GM13977 (cell line): ENCODE data around the gene WDR7.

Experiments used
- DNase-seq: peaks from one replicate; pipeline ENCODE4 v3.0.0; 2012; ENCODE audit warnings: low spot score
- in situ Hi-C: fragments of 300-500 bp; cut with MboI; formaldehyde crosslinking; loops from one replicate; pipeline ENCODE4 v1.12.0; 2022; ENCODE audit warnings: low sequenced_read_pairs, low pct_unique_long_range_greater_than_20kb, mixed read lengths, inconsistent platforms; ENCODE audit not compliant: unreplicated experiment
- TF ChIP-seq, protein P1 (sequence below): IDR thresholded peaks from 2 replicates; pipeline ENCODE4 v1.5.1; 2012; ENCODE audit warnings: mild to moderate bottlenecking, control low read depth; ENCODE audit not compliant: insufficient read depth; ENCODE audit errors: extremely low read depth, missing control alignments

Gene WDR7

GRCh38 chr18:56841836-56842235 is 190.7 kb downstream of the WDR7 start:
- DNase-seq: no peak
- TF ChIP-seq, protein P1, sequence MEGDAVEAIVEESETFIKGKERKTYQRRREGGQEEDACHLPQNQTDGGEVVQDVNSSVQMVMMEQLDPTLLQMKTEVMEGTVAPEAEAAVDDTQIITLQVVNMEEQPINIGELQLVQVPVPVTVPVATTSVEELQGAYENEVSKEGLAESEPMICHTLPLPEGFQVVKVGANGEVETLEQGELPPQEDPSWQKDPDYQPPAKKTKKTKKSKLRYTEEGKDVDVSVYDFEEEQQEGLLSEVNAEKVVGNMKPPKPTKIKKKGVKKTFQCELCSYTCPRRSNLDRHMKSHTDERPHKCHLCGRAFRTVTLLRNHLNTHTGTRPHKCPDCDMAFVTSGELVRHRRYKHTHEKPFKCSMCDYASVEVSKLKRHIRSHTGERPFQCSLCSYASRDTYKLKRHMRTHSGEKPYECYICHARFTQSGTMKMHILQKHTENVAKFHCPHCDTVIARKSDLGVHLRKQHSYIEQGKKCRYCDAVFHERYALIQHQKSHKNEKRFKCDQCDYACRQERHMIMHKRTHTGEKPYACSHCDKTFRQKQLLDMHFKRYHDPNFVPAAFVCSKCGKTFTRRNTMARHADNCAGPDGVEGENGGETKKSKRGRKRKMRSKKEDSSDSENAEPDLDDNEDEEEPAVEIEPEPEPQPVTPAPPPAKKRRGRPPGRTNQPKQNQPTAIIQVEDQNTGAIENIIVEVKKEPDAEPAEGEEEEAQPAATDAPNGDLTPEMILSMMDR: no peak
- in situ Hi-C loops: no loop called here

- in situ Hi-C loops: no loop called here
- no peak for DNase-seq
- TF ChIP-seq, protein P1: no peak
Measured at GRCh38 chr18:56843241-56843640, 192.1 kb downstream of the WDR7 start.

GRCh38 chr18:56844556-56844955 is 193.4 kb downstream of the WDR7 start:
- TF ChIP-seq, protein P1: no peak
- in situ Hi-C loops: no loop called here
- DNase-seq: no peak

DNA sequence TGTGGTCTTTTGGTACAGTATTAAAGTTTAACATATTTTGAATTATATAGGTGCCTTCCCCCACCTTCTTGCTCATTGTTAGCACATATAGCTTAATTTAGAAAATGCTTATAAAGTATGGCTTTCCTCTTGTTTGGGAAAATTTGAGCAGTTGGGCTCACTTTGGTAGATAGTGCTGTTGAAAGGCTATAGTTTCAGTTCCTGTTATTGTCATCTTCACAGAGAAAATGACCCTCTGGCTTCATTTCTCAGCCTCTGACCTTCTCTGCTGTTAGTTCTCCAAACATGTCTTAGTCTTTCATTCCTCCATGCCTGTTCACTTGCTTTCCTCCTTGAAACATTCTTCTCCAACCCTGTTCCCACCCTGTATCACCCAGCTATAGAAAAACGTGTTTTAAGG is 200.6 kb downstream of the WDR7 start:
- in situ Hi-C loops: loop anchor here (25.0 kb wide), 1 partner anchor 586 kb away; the partner anchor contains the start of gene ONECUT2
- TF ChIP-seq, protein P1: no peak
- peak; percentile 12 for DNase-seq

- DNase-seq: no peak
- TF ChIP-seq, protein P1: no peak
- in situ Hi-C loops: loop anchor here (25.0 kb wide), 1 partner anchor 583 kb away; the partner anchor contains the start of gene ONECUT2
Measured at GRCh38 chr18:56853961-56854360, 202.8 kb downstream of the WDR7 start.

DNA sequence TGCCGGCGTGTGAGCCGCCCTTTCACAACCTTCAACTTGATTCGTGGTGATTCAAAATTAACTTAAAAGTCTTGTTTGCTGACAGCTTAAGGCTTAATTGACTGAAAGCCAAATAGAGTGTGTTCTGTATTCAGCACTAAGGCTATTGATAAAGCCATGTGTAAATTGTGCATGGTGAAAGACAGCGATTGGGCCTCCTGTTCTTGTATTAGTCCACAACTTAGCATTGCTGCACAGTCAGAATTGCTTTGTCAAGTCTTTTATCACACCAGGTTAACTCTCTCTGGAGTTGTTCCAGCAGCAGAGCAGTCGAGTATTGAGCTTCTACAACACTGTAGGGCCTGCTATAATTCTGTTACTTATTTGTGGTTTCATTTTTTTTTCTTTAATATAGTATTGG is 210.1 kb downstream of the WDR7 start:
- TF ChIP-seq, protein P1: no peak
- in situ Hi-C loops: loop anchor here (25.0 kb wide), 1 partner anchor 576 kb away; the partner anchor contains the start of gene ONECUT2
- no peak for DNase-seq

- in situ Hi-C loops: loop anchor here (25.0 kb wide), 1 partner anchor 568 kb away; the partner anchor contains the start of gene ONECUT2
- TF ChIP-seq, protein P1: peak; percentile 78
- DNase-seq: peak; percentile 16
Measured at GRCh38 chr18:56869189-56869777, 218.1 kb downstream of the WDR7 start.
